ENCODE measurements around the gene PACS2. TPM values are rescaled to one million over a fixed set of nuclear protein-coding genes. Genes with fewer than 3 reads are reported as not detected.
A peak's percentile ranks its signal among the peaks of the same experiment; 100 is the strongest.

The PACS2 gene
- total and polyA plus RNA-seq, 2 experiments from 2014 or later: 10.0 to 39.7 TPM

- Histone ChIP-seq H3K4me3 (peak overlapping the region; percentile 97), H3K9me3 (ENCODE audit: low read depth) (no peaks in the 10 kb centered on the region), H3F3A (ENCODE audit: insufficient read depth) (no peaks in the 10 kb centered on the region), H3K4me1 (ENCODE audit: insufficient read depth) (peaks cover 15% of the 10 kb centered on the region), H3K27me3 (replicated peaks; ENCODE audit: insufficient read depth) (no peaks in the 10 kb centered on the region), H3K4me2 (ENCODE audit: unreplicated experiment) (peak overlapping the region; percentile 85), H3K36me3 (ENCODE audit: low read depth) (peaks cover 10% of the 10 kb centered on the region; the same call in 1 of the 2 replicates), H3K9me2 (ENCODE audit: insufficient read depth) (no peaks in the 10 kb centered on the region), H2AFZ (peak overlapping the region; percentile 84), H4K20me1 (ENCODE audit: insufficient read depth) (no peaks in the 10 kb centered on the region), H3K27ac (peak overlapping the region; percentile 53), H3K9ac (peak overlapping the region; percentile 95), H3K79me2 (ENCODE audit: insufficient read depth) (peaks cover 20% of the 10 kb centered on the region; the same call in 1 of the 2 replicates)
- in situ Hi-C loops (cut with MboI): no loop called here
- TF ChIP-seq EZH2phosphoT487 (IDR thresholded peaks at IDR 0.05; ENCODE audit: insufficient read depth, low read depth) (no peak), EZH2 (IDR thresholded peaks at IDR 0.05; ENCODE audit: insufficient read depth, poor library complexity, severe bottlenecking) (no peak)
- no peak for DNase-seq
- 79 to 81% methylated on average over 12 of the region's 13 CpGs for WGBS, 2 experiments (ENCODE audit: low coverage in 1 of 2, low lambda C conversion rate in 2 of 2, missing lambda C conversion rate in 2 of 2)
Observed at GRCh38 chr14:105397350-105397931, 82.9 kb downstream of the PACS2 start.

- Histone ChIP-seq H3K9ac (peak within 1 kb of the TSS; percentile 95), H3K27ac (peak within 1 kb of the TSS; percentile 53), H3K4me2 (ENCODE audit: unreplicated experiment) (peak within 1 kb of the TSS; percentile 85), H2AFZ (peak within 1 kb of the TSS; percentile 84), H3K36me3 (ENCODE audit: low read depth) (peaks cover 10% of the 10 kb centered on the region; the same call in 1 of the 2 replicates), H3K4me3 (peak within 1 kb of the TSS; percentile 97), H3K79me2 (ENCODE audit: insufficient read depth) (peaks cover 20% of the 10 kb centered on the region; the same call in 1 of the 2 replicates), H3K27me3 (replicated peaks; ENCODE audit: insufficient read depth) (no peaks in the 10 kb centered on the region), H3K4me1 (ENCODE audit: insufficient read depth) (peaks cover 15% of the 10 kb centered on the region), H3F3A (ENCODE audit: insufficient read depth) (no peaks in the 10 kb centered on the region), H4K20me1 (ENCODE audit: insufficient read depth) (no peaks in the 10 kb centered on the region), H3K9me2 (ENCODE audit: insufficient read depth) (no peaks in the 10 kb centered on the region), H3K9me3 (ENCODE audit: low read depth) (no peaks in the 10 kb centered on the region)
- WGBS, 2 experiments (ENCODE audit: low coverage in 1 of 2, low lambda C conversion rate in 2 of 2, missing lambda C conversion rate in 2 of 2): 2 to 3% methylated on average over 47 to 57 of the region's 77 CpGs
- DNase-seq: peak; percentile 91
- TF ChIP-seq EZH2phosphoT487 (IDR thresholded peaks at IDR 0.05; ENCODE audit: insufficient read depth, low read depth) (no peak), EZH2 (IDR thresholded peaks at IDR 0.05; ENCODE audit: insufficient read depth, poor library complexity, severe bottlenecking) (no peak)
- in situ Hi-C loops (cut with MboI): no loop called here
Observed at GRCh38 chr14:105398044-105398725, 83.6 kb downstream of the PACS2 start, which contains the start of gene TEX22. Gene TEX22 (plus strand): TSS chr14:105398538. CDS start chr14:105399341, 803 bp downstream.

GRCh38 chr14:105398726-105399465, 84.3 kb downstream of the PACS2 start:
- H3K4me1 ChIP-seq (ENCODE audit: insufficient read depth): peaks cover 15% of the 10 kb centered on the region
- TF ChIP-seq EZH2 (IDR thresholded peaks at IDR 0.05; ENCODE audit: insufficient read depth, poor library complexity, severe bottlenecking) (no peak), EZH2phosphoT487 (IDR thresholded peaks at IDR 0.05; ENCODE audit: insufficient read depth, low read depth) (no peak)
- peak overlapping the region; percentile 97 for H3K4me3 ChIP-seq
- H3K27ac ChIP-seq: 0 out of 2 replicates have a peak overlapping the region, but pooled peaks have one; percentile 53
- no peaks in the 10 kb centered on the region for H3K9me3 ChIP-seq (ENCODE audit: low read depth)
- H3K9me2 ChIP-seq (ENCODE audit: insufficient read depth): no peaks in the 10 kb centered on the region
- 33 to 47% methylated on average over 19 to 41 of the region's 41 CpGs for WGBS, 2 experiments (ENCODE audit: low coverage in 1 of 2, low lambda C conversion rate in 2 of 2, missing lambda C conversion rate in 2 of 2)
- H3K4me2 ChIP-seq (ENCODE audit: unreplicated experiment): peak overlapping the region; percentile 85
- H3K27me3 ChIP-seq (replicated peaks; ENCODE audit: insufficient read depth): no peaks in the 10 kb centered on the region
- H3K9ac ChIP-seq: peak overlapping the region; percentile 95
- H3K79me2 ChIP-seq (ENCODE audit: insufficient read depth): peaks cover 20% of the 10 kb centered on the region; the same call in 1 of the 2 replicates
- peak; percentile 51 for DNase-seq
- H2AFZ ChIP-seq: peak overlapping the region; percentile 84
- no peaks in the 10 kb centered on the region for H3F3A ChIP-seq (ENCODE audit: insufficient read depth)
- peaks cover 10% of the 10 kb centered on the region; the same call in 1 of the 2 replicates for H3K36me3 ChIP-seq (ENCODE audit: low read depth)
- no peaks in the 10 kb centered on the region for H4K20me1 ChIP-seq (ENCODE audit: insufficient read depth)
- in situ Hi-C loops (cut with MboI): no loop called here

- DNase-seq: no peak
- 86 to 88% methylated on average over 8 of the region's 8 CpGs for WGBS, 2 experiments (ENCODE audit: low coverage in 1 of 2, low lambda C conversion rate in 2 of 2, missing lambda C conversion rate in 2 of 2)
- Histone ChIP-seq H3K9ac (peak overlapping the region; percentile 95; the same call in 1 of the 2 replicates), H3K4me2 (ENCODE audit: unreplicated experiment) (peak overlapping the region; percentile 85), H3K4me3 (peak overlapping the region; percentile 97), H3K9me2 (ENCODE audit: insufficient read depth) (no peaks in the 10 kb centered on the region), H2AFZ (no peak overlapping the region), H3K4me1 (ENCODE audit: insufficient read depth) (peaks cover 15% of the 10 kb centered on the region), H4K20me1 (ENCODE audit: insufficient read depth) (no peaks in the 10 kb centered on the region), H3F3A (ENCODE audit: insufficient read depth) (no peaks in the 10 kb centered on the region), H3K27ac (no peak overlapping the region), H3K27me3 (replicated peaks; ENCODE audit: insufficient read depth) (no peaks in the 10 kb centered on the region), H3K36me3 (ENCODE audit: low read depth) (peaks cover 10% of the 10 kb centered on the region; the same call in 1 of the 2 replicates), H3K9me3 (ENCODE audit: low read depth) (no peaks in the 10 kb centered on the region), H3K79me2 (ENCODE audit: insufficient read depth) (peaks cover 20% of the 10 kb centered on the region; the same call in 1 of the 2 replicates)
- TF ChIP-seq EZH2 (IDR thresholded peaks at IDR 0.05; ENCODE audit: insufficient read depth, poor library complexity, severe bottlenecking) (no peak), EZH2phosphoT487 (IDR thresholded peaks at IDR 0.05; ENCODE audit: insufficient read depth, low read depth) (no peak)
- in situ Hi-C loops (cut with MboI): no loop called here
Observed at GRCh38 chr14:105399466-105399775, 84.9 kb downstream of the PACS2 start.

Measured in GM23248 (cell line).